GM04504 (cell line): ENCODE measurements around the gene ATG2B.
A peak's percentile ranks its signal among the peaks of the same experiment; 100 is the strongest.

Experiments used
- DNase-seq: peaks from one replicate; pipeline ENCODE4 v3.0.0-alpha.2; 2012; ENCODE audit warnings: low read depth

Gene ATG2B

GRCh38 chr14:96271421-96271762 is 91.7 kb downstream of the ATG2B start:
- DNase-seq: no peak

DNA sequence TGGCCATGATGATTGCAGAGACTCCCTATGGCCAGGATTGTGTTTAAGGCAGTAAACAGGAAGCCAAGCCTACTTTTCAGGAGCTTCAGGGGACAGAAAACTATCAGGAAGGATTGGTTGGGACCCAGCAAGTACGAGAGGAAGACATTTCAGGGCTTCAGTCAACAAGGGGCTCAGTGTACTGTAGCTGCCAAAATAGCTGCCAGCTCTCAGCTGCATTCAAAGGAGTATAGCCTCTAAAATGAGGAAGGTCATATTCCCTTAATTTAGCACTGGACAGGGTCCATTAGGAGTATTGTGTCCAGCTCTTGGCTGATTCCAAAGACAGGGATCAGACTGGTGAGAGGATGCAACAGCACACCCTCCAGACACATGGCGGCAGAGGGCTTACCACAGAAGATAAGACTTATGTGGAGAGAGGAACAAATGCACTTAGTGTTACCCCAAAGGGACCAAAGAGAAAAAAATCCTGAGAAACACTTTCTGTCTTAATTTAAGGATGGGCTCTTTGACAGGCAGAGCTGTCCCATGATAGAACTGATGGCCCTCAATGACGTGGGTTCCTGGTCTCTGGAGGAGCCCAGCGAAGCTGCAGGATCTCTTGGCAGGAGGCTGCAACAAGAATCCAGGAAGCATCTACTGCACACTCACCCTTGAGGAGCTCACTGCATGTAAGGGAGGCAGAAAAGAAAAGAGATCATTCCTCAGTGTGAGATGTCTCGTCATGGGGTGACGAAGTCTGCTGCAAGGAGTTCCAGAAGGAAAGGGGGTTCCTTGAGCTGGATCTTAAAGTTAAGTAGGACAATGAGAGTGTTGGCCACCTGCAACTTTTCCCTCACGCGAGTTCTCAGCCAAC is 92.3 kb downstream of the ATG2B start:
- DNase-seq: no peak

DNA sequence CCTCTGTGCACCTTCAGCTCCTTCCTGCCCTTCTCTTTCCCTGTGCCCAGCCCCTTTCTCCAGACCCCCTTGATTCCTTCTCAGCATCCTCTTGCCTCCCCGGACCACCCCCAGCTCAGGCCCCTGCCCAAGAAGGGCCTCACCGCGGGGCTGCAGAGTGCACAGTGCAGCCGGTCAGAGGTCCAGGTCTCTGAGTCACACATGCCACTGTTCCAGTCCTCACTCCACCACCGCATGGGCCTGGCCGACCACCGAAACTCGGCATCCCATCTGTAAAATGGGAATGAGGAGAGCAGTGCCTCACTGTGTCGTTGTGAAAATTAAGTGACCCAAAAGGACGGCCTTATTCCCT is 93.8 kb downstream of the ATG2B start:
- DNase-seq: no peak

DNA sequence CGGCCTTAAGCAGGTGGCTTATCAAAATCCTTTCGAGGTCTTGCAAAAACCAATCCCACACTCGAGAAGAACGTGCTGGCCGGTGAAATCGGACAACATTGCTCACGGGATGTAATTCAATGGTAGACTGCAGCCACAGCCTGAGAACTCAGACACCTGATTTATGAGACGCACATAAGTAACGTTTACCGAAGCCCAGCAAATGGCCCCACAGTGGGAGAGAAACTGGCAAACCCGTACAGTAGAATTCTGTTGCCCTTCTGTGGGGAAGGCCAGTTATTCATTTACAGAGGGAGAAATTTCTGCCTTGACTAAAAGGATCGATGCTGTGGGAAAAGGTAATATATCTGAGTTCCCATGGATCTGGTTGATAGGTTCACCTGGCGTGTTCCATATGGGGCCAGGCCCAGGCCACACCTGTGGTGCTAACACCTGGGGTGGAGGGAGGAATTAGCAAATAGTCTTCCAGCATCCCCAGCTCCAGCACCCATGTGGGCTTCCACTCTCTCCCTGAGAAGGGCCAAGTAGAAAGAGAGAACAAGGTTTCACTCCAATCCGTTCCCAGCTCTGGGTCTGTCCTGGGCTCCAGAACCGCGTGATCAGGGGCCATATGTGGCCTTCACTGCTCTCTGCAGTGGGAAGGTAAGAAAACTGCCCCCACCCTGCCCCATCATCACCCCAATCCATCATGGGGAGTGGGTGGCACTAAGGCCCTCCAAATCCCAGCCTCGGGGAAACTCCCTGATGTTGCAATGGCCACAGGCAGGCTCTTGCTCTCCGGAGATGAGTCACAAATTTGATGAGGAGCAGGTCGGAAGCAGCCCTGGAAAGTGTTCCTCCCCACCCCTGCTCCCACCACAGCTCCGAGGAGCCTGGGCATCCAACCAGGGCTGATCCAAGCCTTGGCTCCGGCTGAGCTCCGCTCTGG is 94.4 kb downstream of the ATG2B start:
- peak; percentile 94 for DNase-seq

- DNase-seq: no peak
Measured at GRCh38 chr14:96267916-96268315, 95.2 kb downstream of the ATG2B start.

DNA sequence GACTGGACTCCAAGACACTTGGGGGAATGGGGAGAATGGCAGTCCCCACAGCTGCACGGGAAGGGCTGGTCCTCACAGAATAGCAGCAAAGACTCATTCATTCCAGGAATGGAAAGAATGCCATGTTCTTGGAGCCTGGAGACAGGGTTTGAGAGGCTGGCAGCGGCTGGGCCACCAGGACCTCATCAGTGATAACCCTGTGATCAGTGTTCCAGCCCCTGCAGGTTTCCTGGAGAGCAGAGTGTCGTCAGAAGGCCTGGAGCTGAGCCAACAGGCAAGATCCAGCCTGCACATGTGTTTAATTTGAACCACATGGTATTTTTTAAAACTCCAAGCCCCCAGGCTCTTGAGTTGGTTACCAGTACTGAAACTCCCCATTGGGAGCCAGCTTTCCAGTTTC is 95.8 kb downstream of the ATG2B start:
- peak; percentile 67 for DNase-seq

GRCh38 chr14:96265383-96266095 is 97.6 kb downstream of the ATG2B start:
- DNase-seq: no peak

DNA sequence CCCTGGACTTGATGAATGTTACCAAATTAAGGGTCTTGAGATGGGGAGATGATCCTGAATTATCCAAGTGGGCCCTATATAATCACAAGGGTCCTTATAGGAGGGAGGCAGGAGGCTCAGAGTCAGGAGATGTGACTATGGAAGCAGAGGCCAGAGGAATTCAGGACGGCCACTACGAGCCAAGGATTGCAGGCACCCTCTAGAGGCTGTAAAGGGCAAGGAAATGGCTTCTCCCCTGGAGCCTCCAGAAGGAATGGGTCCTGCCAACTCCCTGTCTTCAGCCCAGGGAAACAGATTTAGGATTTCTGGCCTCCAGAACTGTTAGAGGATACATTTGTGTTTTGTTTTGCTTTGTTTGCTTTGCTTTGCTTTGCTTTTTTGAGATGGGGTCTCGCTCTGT is 98.3 kb downstream of the ATG2B start:
- DNase-seq: no peak

DNA sequence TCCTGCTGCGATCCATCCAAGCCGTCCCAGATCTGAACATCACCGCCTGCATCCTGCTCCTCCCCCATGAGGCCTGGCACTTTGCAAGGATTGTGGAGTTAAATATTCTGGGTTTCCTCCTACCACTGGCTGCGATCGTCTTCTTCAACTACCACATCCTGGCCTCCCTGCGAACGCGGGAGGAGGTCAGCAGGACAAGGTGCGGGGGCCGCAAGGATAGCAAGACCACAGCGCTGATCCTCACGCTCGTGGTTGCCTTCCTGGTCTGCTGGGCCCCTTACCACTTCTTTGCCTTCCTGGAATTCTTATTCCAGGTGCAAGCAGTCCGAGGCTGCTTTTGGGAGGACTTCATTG is 99.0 kb downstream of the ATG2B start:
- DNase-seq: no peak

DNA sequence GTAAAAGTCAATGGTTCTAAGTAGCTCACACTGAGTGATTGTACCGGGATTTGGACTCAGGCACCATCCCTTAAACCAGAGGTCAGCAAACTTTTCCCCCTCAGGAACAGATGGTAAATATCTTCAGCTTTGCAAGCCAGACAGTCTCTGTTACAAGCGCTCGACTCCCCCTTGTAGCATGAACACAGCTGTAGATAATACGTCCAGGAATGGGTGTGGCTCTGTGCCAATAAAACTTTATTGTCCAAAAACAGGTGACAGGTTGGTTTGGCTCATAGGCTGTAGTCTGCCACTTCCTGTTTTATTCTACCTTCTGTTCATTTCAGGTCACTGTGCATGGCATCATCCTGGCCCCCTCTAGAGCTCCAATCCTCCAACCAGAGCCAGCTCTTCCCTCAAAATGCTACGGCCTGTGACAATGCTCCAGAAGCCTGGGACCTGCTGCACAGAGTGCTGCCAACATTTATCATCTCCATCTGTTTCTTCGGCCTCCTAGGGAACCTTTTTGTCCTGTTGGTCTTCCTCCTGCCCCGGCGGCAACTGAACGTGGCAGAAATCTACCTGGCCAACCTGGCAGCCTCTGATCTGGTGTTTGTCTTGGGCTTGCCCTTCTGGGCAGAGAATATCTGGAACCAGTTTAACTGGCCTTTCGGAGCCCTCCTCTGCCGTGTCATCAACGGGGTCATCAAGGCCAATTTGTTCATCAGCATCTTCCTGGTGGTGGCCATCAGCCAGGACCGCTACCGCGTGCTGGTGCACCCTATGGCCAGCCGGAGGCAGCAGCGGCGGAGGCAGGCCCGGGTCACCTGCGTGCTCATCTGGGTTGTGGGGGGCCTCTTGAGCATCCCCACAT is 99.6 kb downstream of the ATG2B start:
- DNase-seq: no peak

GRCh38 chr14:96261772-96262655 is 101.1 kb downstream of the ATG2B start:
- DNase-seq: no peak

DNA sequence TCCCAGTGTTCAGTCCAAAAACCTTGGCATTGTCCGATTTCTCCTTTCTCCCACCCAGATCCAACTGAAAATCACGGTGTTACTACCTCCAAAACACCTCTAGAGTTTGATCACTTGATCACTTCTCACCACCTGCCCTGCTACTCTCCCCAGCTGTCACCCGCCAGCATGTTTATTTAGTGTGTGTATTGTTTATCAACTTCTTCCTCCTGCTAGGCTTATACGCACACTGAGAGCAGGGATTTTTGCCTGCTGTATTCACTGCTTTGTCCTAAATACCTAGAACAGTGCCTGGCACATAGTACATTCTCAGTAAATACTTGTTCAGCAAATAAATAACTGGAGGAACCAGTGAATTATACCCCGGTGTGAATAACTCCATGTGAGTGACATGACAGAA is 102.1 kb downstream of the ATG2B start:
- DNase-seq: no peak

DNA sequence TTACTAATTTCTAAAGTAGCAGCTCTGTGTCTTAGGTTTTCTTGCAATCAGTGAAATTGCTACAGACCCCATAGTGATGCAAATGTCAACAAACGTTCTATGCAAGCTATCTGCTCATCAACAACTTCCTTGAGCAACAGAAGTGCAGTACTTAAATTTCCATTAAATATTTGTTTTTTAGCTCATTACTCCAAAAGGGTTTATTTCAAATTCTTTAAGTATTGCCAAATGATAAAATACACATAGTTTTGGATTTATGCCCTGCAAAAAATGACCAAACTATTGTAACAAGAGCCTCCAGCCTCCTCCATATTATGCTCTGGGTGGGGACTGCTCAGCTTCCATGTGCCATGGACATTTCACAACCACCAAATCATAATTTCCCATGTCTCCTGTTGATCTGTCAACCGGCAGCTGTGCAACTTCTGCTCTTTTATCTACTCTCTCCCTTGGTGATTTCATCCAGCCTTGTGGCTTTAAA is 102.8 kb downstream of the ATG2B start:
- DNase-seq: peak; percentile 87

- DNase-seq: no peak
Measured at GRCh38 chr14:96257900-96258299, 105.2 kb downstream of the ATG2B start.

- no peak for DNase-seq
Measured at GRCh38 chr14:96257056-96257455, 106.1 kb downstream of the ATG2B start.

DNA sequence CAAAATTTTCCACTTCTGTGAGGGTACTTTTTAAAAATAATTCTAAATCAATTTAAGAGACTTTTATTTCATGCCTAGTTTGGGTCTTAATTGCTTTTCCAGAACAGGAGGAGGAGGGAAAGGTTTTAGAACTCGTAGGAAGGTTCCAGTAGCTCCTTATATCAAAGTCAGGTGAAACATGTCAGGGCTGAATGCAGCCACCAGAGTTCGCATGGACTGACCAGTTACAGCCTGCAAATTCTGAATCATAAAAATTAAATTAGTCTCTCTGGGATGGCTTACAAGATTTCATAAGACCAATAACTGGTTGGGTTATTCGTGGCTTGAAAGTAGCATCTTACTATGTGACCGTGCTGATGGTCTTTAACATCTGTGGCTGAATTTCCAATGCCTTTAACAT is 106.7 kb downstream of the ATG2B start:
- peak; percentile 63 for DNase-seq

- peak; percentile 84 for DNase-seq
Measured at GRCh38 chr14:96255501-96256366, 107.4 kb downstream of the ATG2B start, which contains the start of gene BDKRB1. Gene BDKRB1 (plus strand): TSS chr14:96256210. CDS start chr14:96263683, 7,473 bp downstream.

- DNase-seq: no peak
Measured at GRCh38 chr14:96254687-96255086, 108.5 kb downstream of the ATG2B start.

DNA sequence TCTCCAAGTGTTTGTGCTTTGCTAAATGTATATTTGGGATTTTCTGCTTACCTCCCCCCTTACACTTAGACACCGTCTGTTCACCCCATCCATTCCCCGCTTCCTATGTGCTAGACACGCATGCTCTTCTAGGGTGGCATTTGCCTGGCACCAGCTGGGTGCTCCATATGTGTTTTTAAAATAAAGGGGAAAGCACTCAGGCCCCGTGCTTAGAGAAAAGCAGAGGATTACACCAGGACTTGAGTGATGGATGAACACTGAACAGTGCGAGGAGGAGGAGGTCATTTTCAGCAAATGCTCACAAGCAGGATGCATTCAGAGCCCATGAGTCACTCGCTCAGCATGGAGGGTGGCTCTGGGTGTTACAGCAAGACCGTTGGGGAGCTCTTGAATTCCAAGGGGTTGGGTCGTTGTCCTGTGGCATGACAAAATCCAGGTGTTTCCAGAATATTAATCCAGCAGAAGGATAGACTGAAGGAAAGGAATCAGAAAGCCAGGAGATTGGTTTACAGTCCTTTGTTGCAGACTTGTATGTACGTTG is 110.1 kb downstream of the ATG2B start:
- peak; percentile 72 for DNase-seq
